SK-N-SH (cell line): ENCODE measurements around the gene RAB30. TPM values are rescaled to one million over a fixed set of nuclear protein-coding genes. Genes with fewer than 3 reads are reported as not detected.
A peak's percentile ranks its signal among the peaks of the same experiment; 100 is the strongest.

Source experiments
- CTCF ChIA-PET: fragments of 300-600, 350-600 bp; formaldehyde crosslinking; extraction: SDS; loops from one replicate; lab custom pipeline; 2021; lab: Yijun Ruan, JAX
- POLR2A ChIA-PET: fragments of 350-600 bp; sonication (Branson Sonifier 250); formaldehyde crosslinking; extraction: SDS; loops from one replicate; lab custom pipeline; 2020; ENCODE audit warnings: antibody characterized with exemption, inconsistent platforms; lab: Yijun Ruan, JAX
- DNase-seq: peaks from one replicate; pipeline ENCODE4 v3.0.0; 2012
- H2AFZ ChIP-seq: fragments of 200-600 bp; sonication (generic); 2 replicates; pipeline ENCODE4 v1.8.1; 2016; ENCODE audit warnings: antibody characterized with exemption, mild to moderate bottlenecking, low read depth
- H3F3A ChIP-seq: fragments of 200-600 bp; sonication (generic); replicated peaks from 2 replicates; pipeline ENCODE3; 2016; ENCODE audit warnings: antibody characterized with exemption, mild to moderate bottlenecking; ENCODE audit not compliant: insufficient read depth
- H3K27ac ChIP-seq, 2 experiments: fragments of 200-500 bp in 1 of 2; fragments of 200-600 bp in 1 of 2; sonication (Bioruptor generic) in 1 of 2; sonication (generic), shearing (Covaris generic) in 1 of 2; 2 replicates each; pipeline versions ENCODE4 v1.5.1 to v1.6.1; 2014 to 2016; ENCODE audit warnings: low read depth in 2 of 2, inconsistent platforms in 1 of 2, low read length in 1 of 2, mild to moderate bottlenecking in 1 of 2, mixed read lengths in 1 of 2
- H3K27me3 ChIP-seq: fragments of 200-600 bp; sonication (generic), shearing (Covaris generic); 2 replicates; pipeline ENCODE4 v1.6.1; 2016; ENCODE audit warnings: mixed run types; ENCODE audit not compliant: insufficient read depth
- H3K36me3 ChIP-seq, 2 experiments: fragments of 200-500 bp in 1 of 2; fragments of 200-600 bp in 1 of 2; sonication (Bioruptor generic) in 1 of 2; sonication (generic) in 1 of 2; replicated peaks in 1 of 2; 2 replicates each; pipeline versions ENCODE3 to v1.5.1; 2014 to 2016; ENCODE audit warnings: low read length in 1 of 2, mild to moderate bottlenecking in 1 of 2; ENCODE audit not compliant: insufficient read depth in 2 of 2, control insufficient read depth in 1 of 2
- H3K4me1 ChIP-seq, 2 experiments: fragments of 200-500 bp in 1 of 2; fragments of 200-600 bp in 1 of 2; sonication (Bioruptor generic) in 1 of 2; sonication (generic), shearing (Covaris generic) in 1 of 2; 2 replicates each; pipeline versions ENCODE4 v1.5.1 to v1.6.1; 2014 to 2016; ENCODE audit warnings: low read depth in 1 of 2, low read length in 1 of 2, mixed run types in 1 of 2; ENCODE audit not compliant: insufficient read depth in 2 of 2, control insufficient read depth in 1 of 2
- H3K4me2 ChIP-seq: fragments of 200-600 bp; sonication (generic), shearing (Covaris generic); 2 replicates; pipeline ENCODE4 v1.6.1; 2017; ENCODE audit warnings: mixed run types
- H3K4me3 ChIP-seq, 2 experiments: fragments of 200-500 bp in 1 of 2; fragments of 200-600 bp in 1 of 2; sonication (Bioruptor generic) in 1 of 2; sonication (generic), shearing (Covaris generic) in 1 of 2; 2 replicates each; pipeline versions ENCODE4 v1.5.1 to v1.8.1; 2014 to 2016; ENCODE audit warnings: low read depth in 2 of 2, inconsistent platforms in 1 of 2, low read length in 1 of 2, mild to moderate bottlenecking in 1 of 2, mixed read lengths in 1 of 2, moderate library complexity in 1 of 2
- H3K79me2 ChIP-seq: fragments of 200-600 bp; sonication (generic); 2 replicates; pipeline ENCODE4 v1.8.1; 2017; ENCODE audit warnings: mild to moderate bottlenecking; ENCODE audit not compliant: insufficient read depth
- H3K9ac ChIP-seq: fragments of 200-600 bp; sonication (generic); 2 replicates; pipeline ENCODE4 v1.6.1; 2017; ENCODE audit warnings: mixed run types
- H3K9me2 ChIP-seq: fragments of 200-600 bp; sonication (generic); 2 replicates; pipeline ENCODE4 v1.6.1; 2017; ENCODE audit warnings: mixed run types
- H3K9me3 ChIP-seq: fragments of 200-600 bp; sonication (generic); 2 replicates; pipeline ENCODE4 v1.6.1; 2017; ENCODE audit warnings: mixed run types, mild to moderate bottlenecking, moderate library complexity
- H4K20me1 ChIP-seq: fragments of 200-600 bp; sonication (generic); 2 replicates; pipeline ENCODE4 v1.6.1; 2017; ENCODE audit warnings: mild to moderate bottlenecking, mixed run types; ENCODE audit not compliant: insufficient read depth
- CHD2 ChIP-seq: fragments of 150-350 bp; IDR thresholded peaks from 2 replicates; pipeline ENCODE4 v1.6.1; 2018; ENCODE audit warnings: low read length; ENCODE audit not compliant: partially characterized antibody
- CTCF ChIP-seq: fragments of 200-600 bp; sonication (generic); IDR thresholded peaks from 2 replicates; pipeline ENCODE4 v1.6.1; 2017; ENCODE audit warnings: antibody characterized with exemption, mild to moderate bottlenecking, moderate library complexity
- ELF1 ChIP-seq: IDR thresholded peaks from 2 replicates; pipeline ENCODE4 v1.4.0; 2012
- FOSL2 ChIP-seq: IDR thresholded peaks from 2 replicates; pipeline ENCODE4 v1.4.0; 2012; ENCODE audit warnings: low read depth, mild to moderate bottlenecking, moderate library complexity, borderline replicate concordance
- FOXM1 ChIP-seq: IDR thresholded peaks from 2 replicates; pipeline ENCODE4 v1.4.0; 2012; ENCODE audit warnings: low read depth, mild to moderate bottlenecking
- GABPA ChIP-seq: IDR thresholded peaks from 2 replicates; pipeline ENCODE4 v1.4.0; 2012; ENCODE audit warnings: low read depth, mild to moderate bottlenecking
- JUND ChIP-seq: IDR thresholded peaks from 2 replicates; pipeline ENCODE4 v1.4.0; 2012
- MXI1 ChIP-seq: IDR thresholded peaks from 2 replicates; pipeline ENCODE4 v1.6.1; 2012; ENCODE audit warnings: mild to moderate bottlenecking, low read depth, low read length, improper control_type of control experiment
- RAD21 ChIP-seq: IDR thresholded peaks from 2 replicates; pipeline ENCODE4 v1.6.1; 2012; ENCODE audit warnings: mild to moderate bottlenecking, low read length
- RFX5 ChIP-seq: IDR thresholded peaks from 2 replicates; pipeline ENCODE4 v1.6.1; 2012; ENCODE audit warnings: mild to moderate bottlenecking, improper control_type of control experiment, low read length
- RXRA ChIP-seq: IDR thresholded peaks from 2 replicates; pipeline ENCODE4 v1.4.0; 2012; ENCODE audit warnings: low read depth, mild to moderate bottlenecking, borderline replicate concordance
- SIN3A ChIP-seq: IDR thresholded peaks from 2 replicates; pipeline ENCODE4 v1.6.1; 2012; ENCODE audit warnings: low read depth, mild to moderate bottlenecking, low read length, moderate library complexity, borderline replicate concordance
- SMC3 ChIP-seq: IDR thresholded peaks from 2 replicates; pipeline ENCODE4 v1.6.1; 2012; ENCODE audit warnings: low read depth, low read length, improper control_type of control experiment
- TEAD4 ChIP-seq: IDR thresholded peaks from 2 replicates; pipeline ENCODE4 v1.4.0; 2012; ENCODE audit warnings: mild to moderate bottlenecking, borderline replicate concordance; ENCODE audit not compliant: insufficient read depth
- YY1 ChIP-seq: IDR thresholded peaks from 2 replicates; pipeline ENCODE4 v1.4.0; 2012; ENCODE audit warnings: low read depth, mild to moderate bottlenecking
- WGBS: methylation state at CpG from one replicate; pipeline ENCODE4 v1.1.6; 2017; ENCODE audit warnings: low lambda C conversion rate; 5-methylcytosine and 5-hydroxymethylcytosine counted together
- polyA plus RNA-seq, 3 experiments: library from polyadenylated mRNA; depleted of rRNA; stranded (reverse); fragments of >200 nt; gene quantifications; 2 replicates each; pipeline ENCODE4 v1.2.3, GENCODE V29; 2012
- TF ChIP-seq, protein P1 (sequence below): IDR thresholded peaks from 2 replicates; pipeline ENCODE4 v1.6.1; 2012; ENCODE audit warnings: mild to moderate bottlenecking, low read depth, low read length, moderate library complexity
- TF ChIP-seq, protein P2 (sequence below): IDR thresholded peaks from 2 replicates; pipeline ENCODE4; 2012

RAB30 gene
- polyA plus RNA-seq, 1 of the 3 experiments (the other 2 are of a cell fraction): 3.3 TPM

- H3K79me2 ChIP-seq: no peaks in the 10 kb centered on the region
- H3K9ac ChIP-seq: no peak overlapping the region
- no peaks in the 10 kb centered on the region for H3K9me3 ChIP-seq
- no peak for TF ChIP-seq FOXM1
- no peak for TF ChIP-seq CHD2
- ChIA-PET POLR2A (no interaction called here), CTCF (interaction anchor here (1.0 to 1.8 kb wide), 3 partner anchors 20 to 321 kb away, joined by 3 to 9 read pairs (median 3); no protein-coding TSS in a partner anchor)
- DNase-seq: no peak
- WGBS: 92% methylated on average over 10 of the region's 10 CpGs
- peaks cover 1% of the 10 kb centered on the region for H3F3A ChIP-seq
- H3K27me3 ChIP-seq: no peaks in the 10 kb centered on the region
- no peak overlapping the region for H2AFZ ChIP-seq
- H3K27ac ChIP-seq: no peak overlapping the region
- no peaks in the 10 kb centered on the region for H4K20me1 ChIP-seq
- peaks cover 12% of the 10 kb centered on the region in 2 experiments for H3K36me3 ChIP-seq
- no peak overlapping the region for H3K4me3 ChIP-seq
- H3K4me2 ChIP-seq: no peak overlapping the region
- no peaks in the 10 kb centered on the region; a peak in 1 of 4 replicates for H3K4me1 ChIP-seq
- H3K9me2 ChIP-seq: no peaks in the 10 kb centered on the region
These were observed 142.6 kb downstream of the RAB30 start for GRCh38 chr11:82929121-82929520.

DNA sequence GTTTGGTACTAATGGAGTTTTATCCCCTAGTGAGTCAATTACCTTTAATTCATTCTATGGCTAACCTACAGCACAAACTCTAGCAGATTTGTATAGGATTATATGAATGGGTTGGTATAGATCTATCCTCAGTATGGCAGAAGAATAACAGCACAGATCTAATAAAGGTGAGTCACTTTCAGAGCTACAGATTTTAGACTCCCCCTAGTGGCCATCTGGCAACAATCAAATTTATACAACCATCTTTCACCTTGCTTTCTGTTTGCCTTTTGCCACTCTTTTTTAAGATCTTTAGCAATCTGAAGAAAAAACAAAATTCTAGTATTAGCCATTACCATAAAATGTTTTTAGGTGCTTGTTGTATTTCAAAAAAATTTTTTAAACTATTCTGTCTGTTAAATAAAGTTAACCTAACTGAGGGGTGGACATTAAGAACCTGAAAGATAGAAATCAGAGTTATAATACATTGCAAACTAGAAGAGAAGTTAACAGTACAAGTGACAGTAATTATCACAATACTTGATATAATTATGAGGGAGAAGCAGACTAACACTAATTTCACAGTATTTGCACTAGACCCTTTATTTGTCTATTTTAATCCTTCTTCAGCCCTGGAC is 144.3 kb downstream of the RAB30 start:
- ChIA-PET POLR2A (no interaction called here), CTCF (interaction anchor here (0.6 to 4.1 kb wide), 15 partner anchors 12 to 1356 kb away, joined by 3 to 23 read pairs (median 3); partner anchors contain the start of gene ANKRD42)
- no peaks in the 10 kb centered on the region for H3F3A ChIP-seq
- H4K20me1 ChIP-seq: no peaks in the 10 kb centered on the region
- H3K4me3 ChIP-seq: no peak overlapping the region; a peak in 1 of 4 replicates
- H3K4me1 ChIP-seq: peaks cover 7 to 12% of the 10 kb centered on the region in 2 experiments; a peak in 3 of 4 replicates
- H2AFZ ChIP-seq: no peak overlapping the region
- no peak overlapping the region for H3K4me2 ChIP-seq
- peaks cover 4% of the 10 kb centered on the region; the same call in 1 of the 2 replicates for H3K79me2 ChIP-seq
- TF ChIP-seq YY1: no peak
- no peak for TF ChIP-seq SIN3A
- peak; percentile 56 for TF ChIP-seq SMC3
- TF ChIP-seq FOXM1: no peak
- TF ChIP-seq RFX5: no peak
- TF ChIP-seq, protein P1, sequence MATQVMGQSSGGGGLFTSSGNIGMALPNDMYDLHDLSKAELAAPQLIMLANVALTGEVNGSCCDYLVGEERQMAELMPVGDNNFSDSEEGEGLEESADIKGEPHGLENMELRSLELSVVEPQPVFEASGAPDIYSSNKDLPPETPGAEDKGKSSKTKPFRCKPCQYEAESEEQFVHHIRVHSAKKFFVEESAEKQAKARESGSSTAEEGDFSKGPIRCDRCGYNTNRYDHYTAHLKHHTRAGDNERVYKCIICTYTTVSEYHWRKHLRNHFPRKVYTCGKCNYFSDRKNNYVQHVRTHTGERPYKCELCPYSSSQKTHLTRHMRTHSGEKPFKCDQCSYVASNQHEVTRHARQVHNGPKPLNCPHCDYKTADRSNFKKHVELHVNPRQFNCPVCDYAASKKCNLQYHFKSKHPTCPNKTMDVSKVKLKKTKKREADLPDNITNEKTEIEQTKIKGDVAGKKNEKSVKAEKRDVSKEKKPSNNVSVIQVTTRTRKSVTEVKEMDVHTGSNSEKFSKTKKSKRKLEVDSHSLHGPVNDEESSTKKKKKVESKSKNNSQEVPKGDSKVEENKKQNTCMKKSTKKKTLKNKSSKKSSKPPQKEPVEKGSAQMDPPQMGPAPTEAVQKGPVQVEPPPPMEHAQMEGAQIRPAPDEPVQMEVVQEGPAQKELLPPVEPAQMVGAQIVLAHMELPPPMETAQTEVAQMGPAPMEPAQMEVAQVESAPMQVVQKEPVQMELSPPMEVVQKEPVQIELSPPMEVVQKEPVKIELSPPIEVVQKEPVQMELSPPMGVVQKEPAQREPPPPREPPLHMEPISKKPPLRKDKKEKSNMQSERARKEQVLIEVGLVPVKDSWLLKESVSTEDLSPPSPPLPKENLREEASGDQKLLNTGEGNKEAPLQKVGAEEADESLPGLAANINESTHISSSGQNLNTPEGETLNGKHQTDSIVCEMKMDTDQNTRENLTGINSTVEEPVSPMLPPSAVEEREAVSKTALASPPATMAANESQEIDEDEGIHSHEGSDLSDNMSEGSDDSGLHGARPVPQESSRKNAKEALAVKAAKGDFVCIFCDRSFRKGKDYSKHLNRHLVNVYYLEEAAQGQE: no peak
- TF ChIP-seq JUND: peak; percentile 27; the same call in 1 of the 2 replicates
- no peak for TF ChIP-seq TEAD4
- TF ChIP-seq RXRA: no peak
- TF ChIP-seq FOSL2: peak; percentile 42; the same call in 1 of the 2 replicates
- peak; percentile 64 for TF ChIP-seq RAD21
- TF ChIP-seq MXI1: no peak
- no peak for TF ChIP-seq ELF1
- no peak for TF ChIP-seq CHD2
- TF ChIP-seq CTCF: peak; percentile 92
- TF ChIP-seq GABPA: no peak
- TF ChIP-seq, protein P2, sequence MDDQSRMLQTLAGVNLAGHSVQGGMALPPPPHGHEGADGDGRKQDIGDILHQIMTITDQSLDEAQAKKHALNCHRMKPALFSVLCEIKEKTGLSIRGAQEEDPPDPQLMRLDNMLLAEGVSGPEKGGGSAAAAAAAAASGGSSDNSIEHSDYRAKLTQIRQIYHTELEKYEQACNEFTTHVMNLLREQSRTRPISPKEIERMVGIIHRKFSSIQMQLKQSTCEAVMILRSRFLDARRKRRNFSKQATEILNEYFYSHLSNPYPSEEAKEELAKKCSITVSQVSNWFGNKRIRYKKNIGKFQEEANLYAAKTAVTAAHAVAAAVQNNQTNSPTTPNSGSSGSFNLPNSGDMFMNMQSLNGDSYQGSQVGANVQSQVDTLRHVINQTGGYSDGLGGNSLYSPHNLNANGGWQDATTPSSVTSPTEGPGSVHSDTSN: no peak
- H3K9me3 ChIP-seq: no peaks in the 10 kb centered on the region
- peak; percentile 54 for DNase-seq
- H3K27me3 ChIP-seq: no peaks in the 10 kb centered on the region
- no peak overlapping the region for H3K9ac ChIP-seq
- peaks cover 3 to 8% of the 10 kb centered on the region in 2 experiments for H3K36me3 ChIP-seq
- no peaks in the 10 kb centered on the region for H3K9me2 ChIP-seq
- no peak overlapping the region for H3K27ac ChIP-seq
